GM12891 (cell line): ENCODE results near the gene AVPR2.

Experiments used
- PAX5 ChIP-seq: IDR thresholded peaks from 2 replicates; pipeline ENCODE4 v1.6.1; 2011; ENCODE audit warnings: low read length, moderate library complexity, mild to moderate bottlenecking; ENCODE audit not compliant: insufficient read depth, severe bottlenecking
- POLR2A ChIP-seq: IDR thresholded peaks from 2 replicates; pipeline ENCODE4 v1.6.1; 2011; ENCODE audit warnings: low read depth, low read length, control low read depth
- POLR2AphosphoS5 ChIP-seq: IDR thresholded peaks from 2 replicates; pipeline ENCODE4 v1.6.1; 2011; ENCODE audit warnings: low read depth, low read length, control low read depth
- POU2F2 ChIP-seq: IDR thresholded peaks from 2 replicates; pipeline ENCODE4 v1.6.1; 2011; ENCODE audit warnings: low read depth, mild to moderate bottlenecking, control low read depth, low read length, moderate library complexity
- TAF1 ChIP-seq: IDR thresholded peaks from 2 replicates; pipeline ENCODE4 v1.6.1; 2011; ENCODE audit warnings: low read depth, low read length, control low read depth

- TF ChIP-seq POLR2AphosphoS5 (no peak), TAF1 (no peak), POLR2A (no peak), POU2F2 (no peak), PAX5 (no peak)
Measured at GRCh38 chrX:153864561-153865320, 39.7 kb upstream of the AVPR2 start.
